ENCODE data around the gene ITCH.

ITCH gene

DNA sequence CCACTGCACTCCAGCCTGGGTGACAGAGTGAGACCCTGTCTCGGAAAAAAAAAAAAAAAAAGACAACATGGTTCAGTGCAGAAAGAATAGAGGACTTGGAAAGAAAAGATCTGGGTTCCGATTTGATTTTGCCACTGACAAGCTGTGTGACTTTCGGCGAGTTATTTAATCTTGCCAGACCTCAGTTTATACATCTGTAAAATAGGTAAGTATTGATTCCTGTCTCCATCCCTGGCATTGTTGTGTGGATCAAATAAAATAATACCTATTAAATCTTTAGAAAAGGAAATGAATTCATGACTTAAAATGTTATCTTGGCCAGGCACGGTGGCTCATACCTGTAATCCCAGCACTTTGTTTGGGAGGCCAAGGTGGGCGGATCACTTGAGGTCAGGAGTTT is 7.0 kb downstream of the ITCH start:
- Histone ChIP-seq H3K4me3 (ENCODE audit: low read depth, low read length) (no peak overlapping the region), H4K8ac (ENCODE audit: low read depth, low read length) (no peak overlapping the region), H3K23ac (ENCODE audit: low read length) (no peak overlapping the region), H3K27ac (ENCODE audit: low read depth, low read length) (no peak overlapping the region), H2BK12ac (ENCODE audit: low read length) (no peak overlapping the region), H3K79me2 (ENCODE audit: control insufficient read depth, insufficient read depth, low read length, poor library complexity) (peaks cover 11% of the 10 kb centered on the region), H3K27me3 (ENCODE audit: insufficient read depth, low read length) (no peaks in the 10 kb centered on the region), H3K79me1 (ENCODE audit: low read length) (no peaks in the 10 kb centered on the region), H3K9ac (ENCODE audit: low read length) (no peak overlapping the region), H3K14ac (ENCODE audit: low read length) (no peak overlapping the region), H3K4me1 (ENCODE audit: control insufficient read depth in 1 of 2, insufficient read depth in 2 of 2, low read length in 2 of 2) (peaks cover 5 to 6% of the 10 kb centered on the region in 2 experiments), H3K36me3 (ENCODE audit: control insufficient read depth in 1 of 2, insufficient read depth in 2 of 2, low read length in 2 of 2) (peaks cover 24 to 26% of the 10 kb centered on the region in 2 experiments), H2AFZ (ENCODE audit: insufficient read depth, low read length, poor library complexity) (no peak overlapping the region), H4K12ac (ENCODE audit: low read depth, low read length) (no peak overlapping the region), H2AK5ac (ENCODE audit: low read length) (no peak overlapping the region), H2BK5ac (ENCODE audit: low read depth, low read length, poor library complexity) (no peak overlapping the region), H3K4me2 (ENCODE audit: low read length) (no peak overlapping the region), H3K18ac (ENCODE audit: low read length) (no peak overlapping the region), H2BK120ac (ENCODE audit: insufficient read depth, low read length, poor library complexity) (no peak overlapping the region), H4K91ac (ENCODE audit: low read depth, low read length) (no peak overlapping the region), H3K4ac (ENCODE audit: low read depth, low read length) (no peak overlapping the region), H3K9me3 (ENCODE audit: insufficient read depth, low read depth, low read length) (no peaks in the 10 kb centered on the region)
- no peak for DNase-seq
- WGBS (ENCODE audit: extremely low coverage, insufficient coverage, insufficient read length), result no CpG with 5 or more reads among the region's 6 CpGs

DNA sequence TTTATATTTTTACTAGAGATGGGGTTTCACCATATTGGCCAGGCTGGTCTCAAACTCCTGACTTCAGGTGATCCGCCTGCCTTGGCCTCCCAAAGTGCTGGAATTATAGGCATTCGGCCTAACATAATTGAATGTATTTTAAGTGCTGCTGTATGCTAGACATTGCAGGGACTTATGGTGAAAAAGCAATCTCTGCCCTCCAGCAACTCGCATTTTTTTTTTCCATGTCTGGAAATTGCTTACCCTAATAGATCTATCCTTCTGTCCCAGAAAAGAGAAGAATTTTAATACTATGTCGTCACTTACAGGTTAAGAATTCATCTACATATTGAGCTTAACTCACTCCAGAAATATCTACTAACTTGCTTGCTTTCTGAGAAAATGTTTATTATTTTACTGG is 10.4 kb downstream of the ITCH start:
- WGBS (ENCODE audit: extremely low coverage, insufficient coverage, insufficient read length), result no CpG with 5 or more reads among the region's 4 CpGs
- Histone ChIP-seq H2BK5ac (ENCODE audit: low read depth, low read length, poor library complexity) (no peak overlapping the region), H4K91ac (ENCODE audit: low read depth, low read length) (no peak overlapping the region), H4K8ac (ENCODE audit: low read depth, low read length) (no peak overlapping the region), H2BK120ac (ENCODE audit: insufficient read depth, low read length, poor library complexity) (no peak overlapping the region), H3K79me1 (ENCODE audit: low read length) (no peaks in the 10 kb centered on the region), H3K79me2 (ENCODE audit: control insufficient read depth, insufficient read depth, low read length, poor library complexity) (peaks cover 2% of the 10 kb centered on the region), H3K18ac (ENCODE audit: low read length) (no peak overlapping the region), H3K23ac (ENCODE audit: low read length) (no peak overlapping the region), H3K4me2 (ENCODE audit: low read length) (no peak overlapping the region), H3K9me3 (ENCODE audit: insufficient read depth, low read depth, low read length) (no peaks in the 10 kb centered on the region), H3K36me3 (ENCODE audit: control insufficient read depth in 1 of 2, insufficient read depth in 2 of 2, low read length in 2 of 2) (peaks cover 26 to 37% of the 10 kb centered on the region in 2 experiments), H3K27ac (ENCODE audit: low read depth, low read length) (no peak overlapping the region), H3K14ac (ENCODE audit: low read length) (no peak overlapping the region), H2AFZ (ENCODE audit: insufficient read depth, low read length, poor library complexity) (no peak overlapping the region), H2BK12ac (ENCODE audit: low read length) (no peak overlapping the region), H3K4me1 (ENCODE audit: control insufficient read depth in 1 of 2, insufficient read depth in 2 of 2, low read length in 2 of 2) (peaks cover 0 to 2% of the 10 kb centered on the region in 2 experiments), H3K4ac (ENCODE audit: low read depth, low read length) (no peak overlapping the region), H2AK5ac (ENCODE audit: low read length) (no peak overlapping the region), H3K27me3 (ENCODE audit: insufficient read depth, low read length) (no peaks in the 10 kb centered on the region), H3K4me3 (ENCODE audit: low read depth, low read length) (no peak overlapping the region), H4K12ac (ENCODE audit: low read depth, low read length) (no peak overlapping the region), H3K9ac (ENCODE audit: low read length) (no peak overlapping the region)
- DNase-seq, result peak; percentile 16 to 28

DNA sequence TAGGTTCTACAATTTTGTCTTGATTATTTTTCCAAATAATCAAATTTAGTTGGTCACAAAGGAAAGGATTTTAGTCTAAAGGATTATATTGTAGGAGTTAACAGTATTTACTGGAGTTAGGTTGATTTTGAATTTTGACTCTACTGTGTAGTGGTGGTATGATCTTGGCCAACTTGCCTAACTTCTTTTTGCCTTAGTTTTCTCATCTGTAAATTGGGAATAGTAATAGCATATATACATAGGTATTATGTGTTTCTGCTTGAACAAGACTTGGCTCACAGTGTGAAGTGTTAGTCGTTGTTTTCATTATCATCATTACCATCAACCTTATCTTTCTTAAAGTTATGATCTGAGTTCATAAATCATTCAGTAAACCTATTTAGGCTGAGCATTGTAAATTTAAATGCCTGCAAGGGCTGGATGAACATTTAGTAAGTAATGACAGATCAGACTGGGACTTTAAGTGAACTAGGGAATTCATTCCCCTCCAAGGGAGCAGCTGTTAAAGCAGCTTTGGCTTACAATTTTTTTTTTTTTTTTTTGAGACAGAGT is 11.2 kb downstream of the ITCH start:
- H3K9ac ChIP-seq (ENCODE audit: low read length), result no peak overlapping the region
- H3K4me3 ChIP-seq (ENCODE audit: low read depth, low read length), result no peak overlapping the region
- no peaks in the 10 kb centered on the region for H3K27me3 ChIP-seq (ENCODE audit: insufficient read depth, low read length)
- no peak overlapping the region for H3K18ac ChIP-seq (ENCODE audit: low read length)
- no peak overlapping the region for H3K23ac ChIP-seq (ENCODE audit: low read length)
- no peak overlapping the region for H3K27ac ChIP-seq (ENCODE audit: low read depth, low read length)
- no CpG with 5 or more reads among the region's 1 CpG for WGBS (ENCODE audit: extremely low coverage, insufficient coverage, insufficient read length)
- H3K79me2 ChIP-seq (ENCODE audit: control insufficient read depth, insufficient read depth, low read length, poor library complexity), result peaks cover 2% of the 10 kb centered on the region
- no peak overlapping the region for H2BK5ac ChIP-seq (ENCODE audit: low read depth, low read length, poor library complexity)
- H3K9me3 ChIP-seq (ENCODE audit: insufficient read depth, low read depth, low read length), result no peaks in the 10 kb centered on the region
- no peak overlapping the region for H2BK120ac ChIP-seq (ENCODE audit: insufficient read depth, low read length, poor library complexity)
- no peak overlapping the region for H2BK12ac ChIP-seq (ENCODE audit: low read length)
- peaks cover 24 to 34% of the 10 kb centered on the region in 2 experiments for H3K36me3 ChIP-seq (ENCODE audit: control insufficient read depth in 1 of 2, insufficient read depth in 2 of 2, low read length in 2 of 2)
- H3K4me2 ChIP-seq (ENCODE audit: low read length), result no peak overlapping the region
- H2AFZ ChIP-seq (ENCODE audit: insufficient read depth, low read length, poor library complexity), result no peak overlapping the region
- H3K79me1 ChIP-seq (ENCODE audit: low read length), result no peaks in the 10 kb centered on the region
- DNase-seq, result no peak
- peaks cover 0 to 2% of the 10 kb centered on the region in 2 experiments for H3K4me1 ChIP-seq (ENCODE audit: control insufficient read depth in 1 of 2, insufficient read depth in 2 of 2, low read length in 2 of 2)
- H3K4ac ChIP-seq (ENCODE audit: low read depth, low read length), result no peak overlapping the region
- no peak overlapping the region for H4K8ac ChIP-seq (ENCODE audit: low read depth, low read length)
- no peak overlapping the region for H4K12ac ChIP-seq (ENCODE audit: low read depth, low read length)
- no peak overlapping the region for H3K14ac ChIP-seq (ENCODE audit: low read length)
- no peak overlapping the region for H2AK5ac ChIP-seq (ENCODE audit: low read length)
- H4K91ac ChIP-seq (ENCODE audit: low read depth, low read length), result no peak overlapping the region

DNA sequence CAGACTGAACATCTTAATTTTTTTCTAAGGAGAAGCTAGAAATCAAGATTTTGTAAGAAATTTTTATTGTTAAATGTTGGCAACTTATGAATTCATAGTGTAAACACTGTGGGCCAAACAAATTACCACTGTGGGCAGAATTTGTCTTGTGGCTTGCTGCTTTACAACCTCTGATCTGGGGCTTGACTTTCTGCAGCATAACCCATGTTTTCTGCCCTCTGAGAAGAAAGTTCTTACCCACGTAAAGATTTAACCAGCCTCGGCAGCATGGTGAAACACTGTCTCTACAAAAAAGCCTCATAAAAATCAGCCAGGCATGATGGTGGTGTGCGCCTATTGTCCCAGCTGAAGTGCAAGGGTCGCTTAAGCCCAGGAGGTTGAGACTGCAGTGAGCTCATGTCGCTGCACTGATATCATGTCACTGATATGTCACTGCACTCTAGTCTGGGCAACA is 12.9 kb downstream of the ITCH start:
- Histone ChIP-seq H3K27me3 (ENCODE audit: insufficient read depth, low read length) (no peaks in the 10 kb centered on the region), H4K12ac (ENCODE audit: low read depth, low read length) (no peak overlapping the region), H3K9me3 (ENCODE audit: insufficient read depth, low read depth, low read length) (no peaks in the 10 kb centered on the region), H3K4me2 (ENCODE audit: low read length) (no peak overlapping the region), H2BK12ac (ENCODE audit: low read length) (no peak overlapping the region), H3K36me3 (ENCODE audit: control insufficient read depth in 1 of 2, insufficient read depth in 2 of 2, low read length in 2 of 2) (peaks cover 17 to 24% of the 10 kb centered on the region in 2 experiments), H3K27ac (ENCODE audit: low read depth, low read length) (no peak overlapping the region), H3K4me1 (ENCODE audit: control insufficient read depth in 1 of 2, insufficient read depth in 2 of 2, low read length in 2 of 2) (no peaks in the 10 kb centered on the region), H3K9ac (ENCODE audit: low read length) (no peak overlapping the region), H3K79me1 (ENCODE audit: low read length) (no peaks in the 10 kb centered on the region), H3K14ac (ENCODE audit: low read length) (no peak overlapping the region), H3K18ac (ENCODE audit: low read length) (no peak overlapping the region), H2BK5ac (ENCODE audit: low read depth, low read length, poor library complexity) (no peak overlapping the region), H3K4me3 (ENCODE audit: low read depth, low read length) (no peak overlapping the region), H4K91ac (ENCODE audit: low read depth, low read length) (no peak overlapping the region), H3K79me2 (ENCODE audit: control insufficient read depth, insufficient read depth, low read length, poor library complexity) (peaks cover 4% of the 10 kb centered on the region), H4K8ac (ENCODE audit: low read depth, low read length) (no peak overlapping the region), H3K4ac (ENCODE audit: low read depth, low read length) (no peak overlapping the region), H2AFZ (ENCODE audit: insufficient read depth, low read length, poor library complexity) (no peak overlapping the region), H2BK120ac (ENCODE audit: insufficient read depth, low read length, poor library complexity) (no peak overlapping the region), H2AK5ac (ENCODE audit: low read length) (no peak overlapping the region), H3K23ac (ENCODE audit: low read length) (no peak overlapping the region)
- DNase-seq, result no peak
- WGBS (ENCODE audit: extremely low coverage, insufficient coverage, insufficient read length), result no CpG with 5 or more reads among the region's 5 CpGs
